Vagina (tissue), 2 donors: ENCODE results near the gene NAE1.

ENCODE experiments used
- POLR2A ChIP-seq, 2 donors: fragments of 450-650 bp; IDR thresholded peaks; one replicate each; pipeline ENCODE4 v1.6.1; 2017; ENCODE audit warnings: antibody characterized with exemption in 2 of 2, mild to moderate bottlenecking in 2 of 2, moderate library complexity in 2 of 2
- POLR2AphosphoS5 ChIP-seq, 2 donors: sonication (generic); formaldehyde crosslinking; IDR thresholded peaks; one replicate each; pipeline ENCODE4 v1.9.0; 2017; ENCODE audit warnings: antibody characterized with exemption in 2 of 2, mild to moderate bottlenecking in 2 of 2, low read depth in 1 of 2; ENCODE audit not compliant: insufficient read depth in 1 of 2
- TF ChIP-seq, protein P1 (sequence below), 3 experiments: fragments of 450-650 bp in 2 of 3; fragments of 200-600 bp in 1 of 3; sonication (generic) in 1 of 3; IDR thresholded peaks; one replicate each; pipeline ENCODE4 v1.5.1; 2017 to 2019; ENCODE audit warnings: antibody characterized with exemption in 3 of 3, mild to moderate bottlenecking in 2 of 3, moderate library complexity in 2 of 3

DNA sequence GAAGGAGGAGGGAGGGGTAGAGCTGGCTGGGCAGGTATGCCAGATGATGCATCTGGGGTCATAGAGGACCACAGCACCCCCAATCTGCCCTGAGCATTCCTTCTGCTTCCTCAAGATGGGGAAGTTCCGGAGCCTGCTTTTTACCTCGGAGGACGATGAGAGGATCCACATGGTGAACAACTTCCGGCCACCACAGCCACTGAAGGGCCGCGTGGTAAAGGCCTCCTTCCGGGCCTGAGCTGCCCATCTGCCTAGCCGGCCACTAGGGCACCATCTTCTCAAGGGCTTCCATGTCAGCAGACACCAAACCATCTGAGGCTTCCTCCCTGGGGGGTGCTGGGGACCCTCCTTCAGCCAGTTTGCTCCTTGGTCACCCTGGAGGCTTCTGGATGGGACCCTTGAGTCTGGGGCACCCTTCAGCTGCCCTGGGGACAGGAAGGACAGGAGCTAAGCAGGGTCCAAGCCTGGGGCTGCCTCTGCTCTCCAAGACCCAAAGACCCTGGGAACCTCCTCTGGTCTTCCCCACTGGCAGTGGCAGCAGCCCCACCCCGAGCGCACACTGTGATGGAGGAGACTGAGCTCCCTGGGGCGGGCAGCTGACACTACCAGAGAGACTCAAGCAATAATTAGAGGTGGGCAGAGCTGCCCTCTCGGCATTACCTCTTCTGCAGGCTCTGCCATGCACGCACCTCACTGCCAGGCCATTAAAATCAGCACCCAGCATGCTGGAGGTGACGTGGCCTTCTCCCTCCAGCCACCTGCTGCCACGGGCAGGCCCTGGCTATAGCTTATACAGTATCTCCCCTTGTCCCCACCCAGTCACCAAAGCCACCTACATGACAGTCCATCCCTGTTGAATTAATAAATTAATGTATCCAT lies 22.7 kb upstream of the NAE1 start:
- TF ChIP-seq, protein P1, sequence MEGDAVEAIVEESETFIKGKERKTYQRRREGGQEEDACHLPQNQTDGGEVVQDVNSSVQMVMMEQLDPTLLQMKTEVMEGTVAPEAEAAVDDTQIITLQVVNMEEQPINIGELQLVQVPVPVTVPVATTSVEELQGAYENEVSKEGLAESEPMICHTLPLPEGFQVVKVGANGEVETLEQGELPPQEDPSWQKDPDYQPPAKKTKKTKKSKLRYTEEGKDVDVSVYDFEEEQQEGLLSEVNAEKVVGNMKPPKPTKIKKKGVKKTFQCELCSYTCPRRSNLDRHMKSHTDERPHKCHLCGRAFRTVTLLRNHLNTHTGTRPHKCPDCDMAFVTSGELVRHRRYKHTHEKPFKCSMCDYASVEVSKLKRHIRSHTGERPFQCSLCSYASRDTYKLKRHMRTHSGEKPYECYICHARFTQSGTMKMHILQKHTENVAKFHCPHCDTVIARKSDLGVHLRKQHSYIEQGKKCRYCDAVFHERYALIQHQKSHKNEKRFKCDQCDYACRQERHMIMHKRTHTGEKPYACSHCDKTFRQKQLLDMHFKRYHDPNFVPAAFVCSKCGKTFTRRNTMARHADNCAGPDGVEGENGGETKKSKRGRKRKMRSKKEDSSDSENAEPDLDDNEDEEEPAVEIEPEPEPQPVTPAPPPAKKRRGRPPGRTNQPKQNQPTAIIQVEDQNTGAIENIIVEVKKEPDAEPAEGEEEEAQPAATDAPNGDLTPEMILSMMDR (IDR thresholded peaks at IDR 0.05): no peak
- TF ChIP-seq POLR2A (IDR thresholded peaks at IDR 0.05): no peak
- no peak for TF ChIP-seq POLR2AphosphoS5 (IDR thresholded peaks at IDR 0.05; ENCODE audit: insufficient read depth in 1 of 2, low read depth in 1 of 2)
